Panc1 (cell line): ENCODE results near the gene TMEFF1. TPM values are rescaled to one million over a fixed set of nuclear protein-coding genes. Genes with fewer than 3 reads are reported as not detected.

Experiments used
- ATAC-seq: fragments of 200-7000 bp; cut with Tn5 transposase; 2 replicates; pipeline ENCODE4 v1.9.1; 2020; ENCODE audit warnings: mild to moderate bottlenecking, moderate library complexity
- BruUV-seq: library from RNA; stranded (reverse); fragments of 400-500 nt; replicated peaks from 2 replicates; lab custom pipeline; 2021; lab: Mats Ljungman, UMichigan
- CTCF ChIA-PET: fragments of 300-600 bp; sonication (Branson Sonifier 250); formaldehyde crosslinking; loops from one replicate; lab custom pipeline; 2022; ENCODE audit warnings: antibody characterized with exemption; lab: Charles Lee
- POLR2A ChIA-PET: fragments of 300-600 bp; sonication (Branson Sonifier 250); formaldehyde crosslinking; loops from one replicate; lab custom pipeline; 2022; ENCODE audit warnings: antibody characterized with exemption; lab: Charles Lee
- DNase-seq: peaks from one replicate; pipeline ENCODE4 v3.0.0-alpha.2; 2010; ENCODE audit warnings: low read depth, low spot score
- H3K27ac ChIP-seq: 2 replicates; pipeline ENCODE4 v1.5.1; 2011; ENCODE audit warnings: mild to moderate bottlenecking, low read length, inconsistent platforms
- H3K27me3 ChIP-seq: fragments of 200-500 bp; sonication (Bioruptor generic); 2 replicates; pipeline ENCODE4 v1.6.0; 2014; ENCODE audit warnings: low read length, inconsistent platforms; ENCODE audit not compliant: control insufficient read depth, insufficient read depth
- H3K36me3 ChIP-seq: fragments of 200-500 bp; sonication (Bioruptor generic); 2 replicates; pipeline ENCODE4 v1.5.1; 2014; ENCODE audit warnings: inconsistent platforms, mild to moderate bottlenecking, low read length, moderate library complexity; ENCODE audit not compliant: control insufficient read depth, insufficient read depth
- H3K4me1 ChIP-seq: 2 replicates; pipeline ENCODE4 v1.5.1; 2011; ENCODE audit warnings: inconsistent platforms, mild to moderate bottlenecking, low read length, moderate library complexity; ENCODE audit not compliant: control insufficient read depth, insufficient read depth
- H3K4me3 ChIP-seq, 2 experiments: 2 replicates each; pipeline ENCODE4 v1.5.1; 2011 to 2012; ENCODE audit warnings: low read depth in 2 of 2, low read length in 2 of 2, mild to moderate bottlenecking in 2 of 2, inconsistent platforms in 1 of 2, moderate library complexity in 1 of 2
- H3K9me3 ChIP-seq: fragments of 200-500 bp; sonication (Bioruptor generic); 2 replicates; pipeline ENCODE4 v1.5.1; 2014; ENCODE audit warnings: low read depth, mild to moderate bottlenecking, inconsistent platforms, low read length, moderate library complexity; ENCODE audit not compliant: control insufficient read depth, insufficient read depth
- POLR2AphosphoS5 ChIP-seq: IDR thresholded peaks from 2 replicates; pipeline ENCODE4 v1.6.1; 2012; ENCODE audit warnings: mild to moderate bottlenecking, low read depth, low read length, moderate library complexity
- SIN3A ChIP-seq: IDR thresholded peaks from 2 replicates; pipeline ENCODE4 v1.6.1; 2012; ENCODE audit warnings: low read depth, mild to moderate bottlenecking, low read length, moderate library complexity, borderline replicate concordance; ENCODE audit not compliant: insufficient read depth
- TCF7L2 ChIP-seq: IDR thresholded peaks from 2 replicates; pipeline ENCODE4 v1.6.1; 2011; ENCODE audit warnings: mild to moderate bottlenecking, low read depth, low read length, inconsistent platforms
- in situ Hi-C: cut with HindIII; loops from 2 replicates; pipeline ENCODE4 v1.10.0; 2016; ENCODE audit warnings: low sequenced_read_pairs, low pct_unique_long_range_greater_than_20kb
- intact Hi-C: fragments of 100-400 bp; cut with micrococcal nuclease; formaldehyde crosslinking; loops from one replicate; pipeline ENCODE4 v1.10.0; 2022; ENCODE audit not compliant: unreplicated experiment
- total RNA-seq: library from RNA; stranded (reverse); gene quantifications from one replicate; pipeline ENCODE4 v1.2.1, GENCODE V29; 2021; ENCODE audit not compliant: unreplicated experiment
- TF ChIP-seq, protein P1 (sequence below), 2 experiments: IDR thresholded peaks; 2 replicates each; pipeline ENCODE4 v1.6.1; 2011 to 2012; ENCODE audit warnings: low read depth in 2 of 2, control low read depth in 1 of 2, low read length in 1 of 2, mild to moderate bottlenecking in 1 of 2, moderate library complexity in 1 of 2; ENCODE audit not compliant: insufficient read depth in 1 of 2
- TF ChIP-seq, protein P2 (sequence below): fragments of 450-650 bp; IDR thresholded peaks from 2 replicates; pipeline ENCODE4 v1.5.1; 2017; ENCODE audit warnings: mild to moderate bottlenecking

Gene TMEFF1
- total RNA-seq, 1 experiment from 2014 or later: 2.2 TPM

GRCh38 chr9:100619665-100620064, 146.7 kb downstream of the TMEFF1 start:
- H3K36me3 ChIP-seq: no peaks in the 10 kb centered on the region
- H3K4me3 ChIP-seq: no peak overlapping the region
- ATAC-seq (no peak), DNase-seq (no peak)
- in situ Hi-C loops (no loop called here), intact Hi-C loops (no loop called here)
- H3K9me3 ChIP-seq: no peaks in the 10 kb centered on the region
- H3K4me1 ChIP-seq: no peaks in the 10 kb centered on the region
- BruUV-seq: no TSS peak
- no peak overlapping the region for H3K27ac ChIP-seq
- no peaks in the 10 kb centered on the region for H3K27me3 ChIP-seq
- TF ChIP-seq POLR2AphosphoS5: no peak
- TF ChIP-seq, protein P1, sequence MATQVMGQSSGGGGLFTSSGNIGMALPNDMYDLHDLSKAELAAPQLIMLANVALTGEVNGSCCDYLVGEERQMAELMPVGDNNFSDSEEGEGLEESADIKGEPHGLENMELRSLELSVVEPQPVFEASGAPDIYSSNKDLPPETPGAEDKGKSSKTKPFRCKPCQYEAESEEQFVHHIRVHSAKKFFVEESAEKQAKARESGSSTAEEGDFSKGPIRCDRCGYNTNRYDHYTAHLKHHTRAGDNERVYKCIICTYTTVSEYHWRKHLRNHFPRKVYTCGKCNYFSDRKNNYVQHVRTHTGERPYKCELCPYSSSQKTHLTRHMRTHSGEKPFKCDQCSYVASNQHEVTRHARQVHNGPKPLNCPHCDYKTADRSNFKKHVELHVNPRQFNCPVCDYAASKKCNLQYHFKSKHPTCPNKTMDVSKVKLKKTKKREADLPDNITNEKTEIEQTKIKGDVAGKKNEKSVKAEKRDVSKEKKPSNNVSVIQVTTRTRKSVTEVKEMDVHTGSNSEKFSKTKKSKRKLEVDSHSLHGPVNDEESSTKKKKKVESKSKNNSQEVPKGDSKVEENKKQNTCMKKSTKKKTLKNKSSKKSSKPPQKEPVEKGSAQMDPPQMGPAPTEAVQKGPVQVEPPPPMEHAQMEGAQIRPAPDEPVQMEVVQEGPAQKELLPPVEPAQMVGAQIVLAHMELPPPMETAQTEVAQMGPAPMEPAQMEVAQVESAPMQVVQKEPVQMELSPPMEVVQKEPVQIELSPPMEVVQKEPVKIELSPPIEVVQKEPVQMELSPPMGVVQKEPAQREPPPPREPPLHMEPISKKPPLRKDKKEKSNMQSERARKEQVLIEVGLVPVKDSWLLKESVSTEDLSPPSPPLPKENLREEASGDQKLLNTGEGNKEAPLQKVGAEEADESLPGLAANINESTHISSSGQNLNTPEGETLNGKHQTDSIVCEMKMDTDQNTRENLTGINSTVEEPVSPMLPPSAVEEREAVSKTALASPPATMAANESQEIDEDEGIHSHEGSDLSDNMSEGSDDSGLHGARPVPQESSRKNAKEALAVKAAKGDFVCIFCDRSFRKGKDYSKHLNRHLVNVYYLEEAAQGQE (IDR thresholded peaks at IDR 0.05; ENCODE audit: insufficient read depth in 1 of 2, low read depth in 2 of 2, low read length in 1 of 2): no peak
- TF ChIP-seq TCF7L2: no peak
- TF ChIP-seq, protein P2, sequence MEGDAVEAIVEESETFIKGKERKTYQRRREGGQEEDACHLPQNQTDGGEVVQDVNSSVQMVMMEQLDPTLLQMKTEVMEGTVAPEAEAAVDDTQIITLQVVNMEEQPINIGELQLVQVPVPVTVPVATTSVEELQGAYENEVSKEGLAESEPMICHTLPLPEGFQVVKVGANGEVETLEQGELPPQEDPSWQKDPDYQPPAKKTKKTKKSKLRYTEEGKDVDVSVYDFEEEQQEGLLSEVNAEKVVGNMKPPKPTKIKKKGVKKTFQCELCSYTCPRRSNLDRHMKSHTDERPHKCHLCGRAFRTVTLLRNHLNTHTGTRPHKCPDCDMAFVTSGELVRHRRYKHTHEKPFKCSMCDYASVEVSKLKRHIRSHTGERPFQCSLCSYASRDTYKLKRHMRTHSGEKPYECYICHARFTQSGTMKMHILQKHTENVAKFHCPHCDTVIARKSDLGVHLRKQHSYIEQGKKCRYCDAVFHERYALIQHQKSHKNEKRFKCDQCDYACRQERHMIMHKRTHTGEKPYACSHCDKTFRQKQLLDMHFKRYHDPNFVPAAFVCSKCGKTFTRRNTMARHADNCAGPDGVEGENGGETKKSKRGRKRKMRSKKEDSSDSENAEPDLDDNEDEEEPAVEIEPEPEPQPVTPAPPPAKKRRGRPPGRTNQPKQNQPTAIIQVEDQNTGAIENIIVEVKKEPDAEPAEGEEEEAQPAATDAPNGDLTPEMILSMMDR: no peak
- no peak for TF ChIP-seq SIN3A
- ChIA-PET CTCF (no interaction called here), POLR2A (no interaction called here)

DNA sequence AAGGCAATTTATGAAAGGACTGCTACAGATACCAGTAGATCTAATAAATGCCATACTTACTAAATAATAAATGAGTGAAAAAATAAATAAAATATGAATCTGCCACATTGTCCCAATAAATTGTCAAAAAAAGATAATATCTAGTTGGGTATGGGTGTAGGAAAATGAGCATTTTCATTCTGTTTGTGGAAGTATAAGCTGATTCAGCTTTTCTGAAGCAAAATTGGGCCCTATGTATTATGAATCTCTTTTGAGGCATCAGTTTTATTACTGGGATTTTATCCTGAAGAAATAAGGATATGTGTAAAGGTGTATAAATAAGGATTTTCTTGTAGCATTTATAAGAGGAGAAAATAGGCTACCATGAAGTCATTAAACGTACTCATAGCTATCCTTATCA, 151.0 kb downstream of the TMEFF1 start:
- in situ Hi-C loops (no loop called here), intact Hi-C loops (no loop called here)
- TF ChIP-seq, protein P2: no peak
- TF ChIP-seq, protein P1 (IDR thresholded peaks at IDR 0.05; ENCODE audit: insufficient read depth in 1 of 2, low read depth in 2 of 2, low read length in 1 of 2): no peak
- TF ChIP-seq POLR2AphosphoS5: no peak
- no peak for TF ChIP-seq TCF7L2
- no peak for TF ChIP-seq SIN3A
- H3K4me1 ChIP-seq: no peaks in the 10 kb centered on the region
- DNase-seq: no peak
- no peak overlapping the region for H3K27ac ChIP-seq
- ChIA-PET CTCF (no interaction called here), POLR2A (no interaction called here)
- H3K9me3 ChIP-seq: no peaks in the 10 kb centered on the region
- BruUV-seq: no TSS peak
- no peak for ATAC-seq
- H3K27me3 ChIP-seq: no peaks in the 10 kb centered on the region
- H3K4me3 ChIP-seq: no peak overlapping the region
- no peaks in the 10 kb centered on the region for H3K36me3 ChIP-seq
